ENCODE results near the gene CAMK4. TPM values are rescaled to one million over a fixed set of nuclear protein-coding genes. Genes with fewer than 3 reads are reported as not detected.

The CAMK4 gene
- total RNA-seq, 1 donor from 2014 or later = 1.2 TPM

DNA sequence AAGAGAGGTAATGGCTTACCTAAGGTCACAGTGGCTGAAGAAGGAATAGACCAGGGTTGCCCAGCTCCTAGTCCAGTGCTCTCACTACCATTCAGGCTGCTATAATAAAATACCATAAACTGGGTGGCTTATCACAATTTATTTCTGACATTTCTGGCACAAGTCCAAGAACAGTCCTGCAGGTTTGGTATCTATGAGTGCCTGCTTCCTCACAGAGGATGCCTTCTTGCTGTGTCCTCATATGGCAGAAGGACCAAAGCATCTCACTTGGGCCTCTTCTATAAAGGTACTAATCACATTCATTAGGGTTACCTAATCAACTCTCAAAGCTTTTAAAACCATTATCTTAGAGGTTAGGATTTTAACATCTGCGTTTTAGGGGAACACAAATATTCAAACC is 271.0 kb downstream of the CAMK4 start:
- no peak overlapping the region for H3K4me3 Mint-ChIP-seq (ENCODE audit: unreplicated experiment)
- H3K27me3 Mint-ChIP-seq (ENCODE audit: unreplicated experiment) = no peaks in the 10 kb centered on the region
- peak overlapping the region; percentile 27 for H3K27ac Mint-ChIP-seq (ENCODE audit: unreplicated experiment)
- TF ChIP-seq, protein P1, sequence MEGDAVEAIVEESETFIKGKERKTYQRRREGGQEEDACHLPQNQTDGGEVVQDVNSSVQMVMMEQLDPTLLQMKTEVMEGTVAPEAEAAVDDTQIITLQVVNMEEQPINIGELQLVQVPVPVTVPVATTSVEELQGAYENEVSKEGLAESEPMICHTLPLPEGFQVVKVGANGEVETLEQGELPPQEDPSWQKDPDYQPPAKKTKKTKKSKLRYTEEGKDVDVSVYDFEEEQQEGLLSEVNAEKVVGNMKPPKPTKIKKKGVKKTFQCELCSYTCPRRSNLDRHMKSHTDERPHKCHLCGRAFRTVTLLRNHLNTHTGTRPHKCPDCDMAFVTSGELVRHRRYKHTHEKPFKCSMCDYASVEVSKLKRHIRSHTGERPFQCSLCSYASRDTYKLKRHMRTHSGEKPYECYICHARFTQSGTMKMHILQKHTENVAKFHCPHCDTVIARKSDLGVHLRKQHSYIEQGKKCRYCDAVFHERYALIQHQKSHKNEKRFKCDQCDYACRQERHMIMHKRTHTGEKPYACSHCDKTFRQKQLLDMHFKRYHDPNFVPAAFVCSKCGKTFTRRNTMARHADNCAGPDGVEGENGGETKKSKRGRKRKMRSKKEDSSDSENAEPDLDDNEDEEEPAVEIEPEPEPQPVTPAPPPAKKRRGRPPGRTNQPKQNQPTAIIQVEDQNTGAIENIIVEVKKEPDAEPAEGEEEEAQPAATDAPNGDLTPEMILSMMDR (IDR thresholded peaks at IDR 0.05) = no peak
- no peak for DNase-seq (ENCODE audit: extremely low spot score, unreplicated experiment)
- H3K4me1 Mint-ChIP-seq (ENCODE audit: unreplicated experiment) = peaks cover 11% of the 10 kb centered on the region
- H3K9me3 Mint-ChIP-seq (ENCODE audit: unreplicated experiment) = no peaks in the 10 kb centered on the region
- peaks cover 22% of the 10 kb centered on the region for H3K36me3 Mint-ChIP-seq (ENCODE audit: unreplicated experiment)

DNA sequence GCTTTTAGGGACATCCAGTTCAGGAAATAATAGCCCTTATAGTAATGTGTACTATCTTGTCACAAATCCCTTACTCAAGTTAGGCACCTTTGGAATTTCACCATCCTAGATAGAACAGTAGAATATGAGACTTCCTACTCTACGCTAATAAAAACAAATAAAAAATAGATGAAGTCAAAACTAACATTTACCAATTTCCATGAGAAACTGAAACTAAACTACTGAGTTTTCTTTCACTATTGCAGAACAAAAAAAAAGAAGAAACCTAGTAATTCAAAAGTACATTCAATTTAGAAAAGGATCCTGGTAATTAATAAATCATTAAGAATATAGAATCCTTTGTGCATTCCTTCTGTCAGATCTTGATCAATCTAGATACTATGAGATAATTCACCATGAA is 274.2 kb downstream of the CAMK4 start:
- peak overlapping the region; percentile 83 for H3K27ac Mint-ChIP-seq (ENCODE audit: unreplicated experiment)
- H3K27me3 Mint-ChIP-seq (ENCODE audit: unreplicated experiment) = no peaks in the 10 kb centered on the region
- H3K4me1 Mint-ChIP-seq (ENCODE audit: unreplicated experiment) = peaks cover 14% of the 10 kb centered on the region
- no peaks in the 10 kb centered on the region for H3K9me3 Mint-ChIP-seq (ENCODE audit: unreplicated experiment)
- TF ChIP-seq, protein P1 (IDR thresholded peaks at IDR 0.05) = no peak
- H3K36me3 Mint-ChIP-seq (ENCODE audit: unreplicated experiment) = peaks cover 26% of the 10 kb centered on the region
- DNase-seq (ENCODE audit: extremely low spot score, unreplicated experiment) = no peak
- H3K4me3 Mint-ChIP-seq (ENCODE audit: unreplicated experiment) = peak overlapping the region; percentile 34

DNA sequence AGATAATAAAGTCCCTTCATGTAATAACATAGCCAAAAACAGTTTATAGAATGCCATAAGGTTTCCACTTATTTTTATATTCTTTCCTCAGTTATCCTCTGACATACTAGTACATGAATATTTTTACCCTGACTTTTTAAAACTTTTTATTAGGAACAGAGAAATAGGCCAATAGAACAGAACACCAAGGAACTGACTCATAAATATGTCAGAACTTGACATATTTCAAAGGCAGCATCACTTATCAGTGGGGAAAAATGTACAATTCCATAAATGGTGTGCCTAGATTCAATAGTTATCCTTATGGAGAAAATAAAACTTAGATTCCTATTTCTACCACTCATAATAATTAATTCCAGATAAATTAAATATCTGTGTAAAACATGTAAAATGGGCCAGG is 278.8 kb downstream of the CAMK4 start:
- no peak for DNase-seq (ENCODE audit: extremely low spot score, unreplicated experiment)
- H3K4me1 Mint-ChIP-seq (ENCODE audit: unreplicated experiment) = peaks cover 44% of the 10 kb centered on the region
- peak overlapping the region; percentile 25 for H3K27ac Mint-ChIP-seq (ENCODE audit: unreplicated experiment)
- H3K4me3 Mint-ChIP-seq (ENCODE audit: unreplicated experiment) = no peak overlapping the region
- H3K36me3 Mint-ChIP-seq (ENCODE audit: unreplicated experiment) = peaks cover 21% of the 10 kb centered on the region
- TF ChIP-seq, protein P1 (IDR thresholded peaks at IDR 0.05) = no peak
- no peaks in the 10 kb centered on the region for H3K27me3 Mint-ChIP-seq (ENCODE audit: unreplicated experiment)
- H3K9me3 Mint-ChIP-seq (ENCODE audit: unreplicated experiment) = no peaks in the 10 kb centered on the region

DNA sequence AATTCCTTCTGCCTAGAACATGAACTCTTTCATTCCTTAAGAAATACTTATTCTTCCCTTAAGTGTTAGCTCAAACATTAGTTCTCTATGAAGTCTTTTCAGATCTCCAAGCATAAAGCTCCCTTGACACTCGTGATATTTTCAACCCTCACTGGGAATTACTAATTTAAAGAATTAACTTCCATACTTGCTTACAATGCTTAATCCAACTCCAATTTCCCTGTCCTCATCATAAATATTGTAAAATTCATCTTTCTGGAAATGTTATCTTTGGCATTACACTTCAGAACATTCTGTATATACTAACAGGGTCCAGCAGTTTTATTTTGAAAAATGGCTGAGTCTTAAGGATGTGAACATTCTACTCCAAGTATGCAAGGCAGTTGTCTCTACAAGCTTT is 280.9 kb downstream of the CAMK4 start:
- DNase-seq (ENCODE audit: extremely low spot score, unreplicated experiment) = no peak
- TF ChIP-seq, protein P1 (IDR thresholded peaks at IDR 0.05) = no peak
- peaks cover 44% of the 10 kb centered on the region for H3K4me1 Mint-ChIP-seq (ENCODE audit: unreplicated experiment)
- no peak overlapping the region for H3K4me3 Mint-ChIP-seq (ENCODE audit: unreplicated experiment)
- peak overlapping the region; percentile 78 for H3K27ac Mint-ChIP-seq (ENCODE audit: unreplicated experiment)
- H3K27me3 Mint-ChIP-seq (ENCODE audit: unreplicated experiment) = no peaks in the 10 kb centered on the region
- H3K9me3 Mint-ChIP-seq (ENCODE audit: unreplicated experiment) = no peaks in the 10 kb centered on the region
- peaks cover 9% of the 10 kb centered on the region for H3K36me3 Mint-ChIP-seq (ENCODE audit: unreplicated experiment)

DNA sequence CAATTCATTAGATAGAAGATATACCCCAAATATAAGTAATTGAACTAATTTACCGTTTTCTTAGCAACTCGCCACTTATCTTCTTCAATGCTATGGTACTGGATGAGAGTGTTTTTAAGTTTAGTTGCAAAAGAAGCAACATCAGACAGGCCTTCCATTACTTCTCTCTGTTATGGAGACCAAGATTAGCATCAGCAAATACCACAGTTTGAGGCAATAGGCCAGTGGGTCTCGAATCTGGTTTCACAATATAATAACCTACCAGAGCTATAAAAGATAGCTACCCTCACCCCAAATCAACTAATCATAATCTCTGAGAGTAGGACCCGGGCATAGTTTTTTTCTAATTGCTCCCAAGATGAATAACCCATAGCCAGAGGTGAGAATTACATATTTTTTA is 283.1 kb downstream of the CAMK4 start:
- Mint-ChIP-seq H3K27me3 (ENCODE audit: unreplicated experiment) (no peaks in the 10 kb centered on the region), H3K9me3 (ENCODE audit: unreplicated experiment) (no peaks in the 10 kb centered on the region), H3K27ac (ENCODE audit: unreplicated experiment) (no peak overlapping the region), H3K4me1 (ENCODE audit: unreplicated experiment) (peaks cover 61% of the 10 kb centered on the region), H3K4me3 (ENCODE audit: unreplicated experiment) (no peak overlapping the region), H3K36me3 (ENCODE audit: unreplicated experiment) (peaks cover 5% of the 10 kb centered on the region)
- TF ChIP-seq, protein P1 (IDR thresholded peaks at IDR 0.05) = no peak
- no peak for DNase-seq (ENCODE audit: extremely low spot score, unreplicated experiment)

Measured in osteocyte (in vitro differentiated cells).